BE2C (cell line): ENCODE measurements around the gene BST1.

ENCODE experiments used
- DNase-seq: peaks from one replicate; pipeline ENCODE4 v3.0.0-alpha.2; 2020
- H3K27me3 ChIP-seq: fragments of 250-450 bp; sonication (Bioruptor Pico); 2 replicates; pipeline ENCODE4 v1.5.1; 2020; ENCODE audit warnings: mild to moderate bottlenecking
- H3K36me3 ChIP-seq: fragments of 250-450 bp; sonication (Bioruptor Pico); 2 replicates; pipeline ENCODE4 v1.5.1; 2020; ENCODE audit warnings: mild to moderate bottlenecking
- H3K4me1 ChIP-seq: fragments of 250-450 bp; sonication (Bioruptor Pico); 2 replicates; pipeline ENCODE4 v1.5.1; 2020
- H3K4me3 ChIP-seq: 2 replicates; pipeline ENCODE4 v1.5.1; 2011; ENCODE audit warnings: low read depth, low read length
- H3K9me3 ChIP-seq: fragments of 250-450 bp; sonication (Bioruptor Pico); 2 replicates; pipeline ENCODE4 v1.5.1; 2020
- CTCF ChIP-seq: IDR thresholded peaks from 2 replicates; pipeline ENCODE4 v1.5.1; 2012; ENCODE audit warnings: mild to moderate bottlenecking, low read depth, low read length

Gene BST1

GRCh38 chr4:15751153-15751552 lies 48.3 kb downstream of the BST1 start:
- no peaks in the 10 kb centered on the region for H3K36me3 ChIP-seq
- no peak for TF ChIP-seq CTCF
- no peak overlapping the region for H3K4me3 ChIP-seq
- no peaks in the 10 kb centered on the region for H3K27me3 ChIP-seq
- H3K4me1 ChIP-seq: no peaks in the 10 kb centered on the region
- no peaks in the 10 kb centered on the region for H3K9me3 ChIP-seq
- DNase-seq: no peak

- DNase-seq: no peak
- no peaks in the 10 kb centered on the region for H3K4me1 ChIP-seq
- no peaks in the 10 kb centered on the region for H3K9me3 ChIP-seq
- no peaks in the 10 kb centered on the region for H3K36me3 ChIP-seq
- TF ChIP-seq CTCF: no peak
- no peaks in the 10 kb centered on the region for H3K27me3 ChIP-seq
- no peak overlapping the region for H3K4me3 ChIP-seq
Observed at GRCh38 chr4:15753081-15753480, 50.2 kb downstream of the BST1 start.

- Histone ChIP-seq H3K36me3 (no peaks in the 10 kb centered on the region), H3K4me3 (no peak overlapping the region), H3K27me3 (no peaks in the 10 kb centered on the region), H3K9me3 (no peaks in the 10 kb centered on the region), H3K4me1 (no peaks in the 10 kb centered on the region)
- no peak for TF ChIP-seq CTCF
- DNase-seq: no peak
Observed at GRCh38 chr4:15753786-15754185, 50.9 kb downstream of the BST1 start.

- no peaks in the 10 kb centered on the region for H3K4me1 ChIP-seq
- TF ChIP-seq CTCF: no peak
- DNase-seq: no peak
- no peaks in the 10 kb centered on the region for H3K36me3 ChIP-seq
- no peaks in the 10 kb centered on the region for H3K27me3 ChIP-seq
- H3K9me3 ChIP-seq: no peaks in the 10 kb centered on the region
- H3K4me3 ChIP-seq: no peak overlapping the region
Observed at GRCh38 chr4:15754323-15754722, 51.5 kb downstream of the BST1 start.

- no peak for TF ChIP-seq CTCF
- Histone ChIP-seq H3K36me3 (no peaks in the 10 kb centered on the region), H3K9me3 (no peaks in the 10 kb centered on the region), H3K4me1 (no peaks in the 10 kb centered on the region), H3K4me3 (no peak overlapping the region), H3K27me3 (no peaks in the 10 kb centered on the region)
- no peak for DNase-seq
Observed at GRCh38 chr4:15755321-15756155, 52.7 kb downstream of the BST1 start.

- no peak for TF ChIP-seq CTCF
Observed at GRCh38 chr4:15756361-15756861, 53.5 kb downstream of the BST1 start.

More at GRCh38 chr4:15756361-15756861, 53.5 kb downstream of the BST1 start:
- no peaks in the 10 kb centered on the region for H3K9me3 ChIP-seq
- H3K27me3 ChIP-seq: no peaks in the 10 kb centered on the region
- H3K36me3 ChIP-seq: no peaks in the 10 kb centered on the region
- no peaks in the 10 kb centered on the region for H3K4me1 ChIP-seq
- DNase-seq: no peak
- no peak overlapping the region for H3K4me3 ChIP-seq
